Activated T-cell treated with anti-CD3 and anti-CD28 coated beads for 1 hour (primary cell): ENCODE results near the gene ITPRID1.

Source experiments
- DNase-seq: peaks from one replicate; pipeline ENCODE4 v3.0.0-alpha.2; 2020; ENCODE audit warnings: low read depth

ITPRID1 gene

DNA sequence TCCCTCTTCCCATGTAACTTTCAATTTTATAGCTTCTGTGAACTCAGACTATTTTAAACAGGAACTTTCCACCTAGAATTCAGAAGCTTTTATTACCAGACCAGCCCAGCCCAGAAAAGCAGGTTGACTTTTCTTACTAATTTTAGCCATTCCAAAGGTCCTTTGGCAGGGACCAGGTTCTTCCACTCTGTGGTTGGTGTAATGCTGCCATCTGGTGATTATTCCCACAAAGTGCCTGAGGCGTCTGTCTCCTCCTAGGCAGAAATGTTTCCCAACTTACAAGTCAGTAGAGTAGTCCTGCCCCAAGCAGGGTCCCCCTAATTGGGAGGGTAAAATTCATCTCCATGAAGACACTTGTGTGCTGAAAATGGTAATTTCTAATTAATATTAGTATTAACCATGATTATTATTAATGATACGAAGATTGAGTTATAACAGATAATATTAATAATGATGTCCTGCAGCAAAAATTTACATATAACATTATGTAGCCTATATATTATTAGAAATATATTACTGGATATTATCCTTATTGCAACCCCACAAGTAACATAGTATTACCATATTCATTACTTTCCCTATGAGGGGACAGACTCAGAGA, 120.1 kb downstream of the ITPRID1 start:
- DNase-seq: no peak

GRCh38 chr7:31640381-31640780, 126.5 kb downstream of the ITPRID1 start:
- no peak for DNase-seq

GRCh38 chr7:31642681-31643115, 128.8 kb downstream of the ITPRID1 start:
- no peak for DNase-seq

DNA sequence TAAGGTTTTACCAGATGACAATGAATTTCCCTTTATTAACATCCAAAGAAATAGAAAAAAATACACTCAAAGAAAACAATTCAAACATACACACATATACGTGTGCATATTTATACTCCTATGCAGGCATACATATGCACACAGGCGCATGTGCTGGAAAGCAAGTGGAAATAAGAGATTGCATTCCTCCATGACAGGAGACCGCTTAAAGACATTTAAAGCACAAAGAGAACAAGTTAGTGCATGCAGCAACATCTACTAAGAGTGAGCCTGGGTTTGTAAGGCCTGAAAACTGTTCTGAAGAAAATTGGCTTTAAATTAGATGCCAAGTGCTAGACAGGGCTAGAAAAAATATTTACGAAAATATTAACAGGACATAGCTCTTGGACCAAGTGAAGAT, 133.1 kb downstream of the ITPRID1 start:
- no peak for DNase-seq

- DNase-seq: no peak
Measured at GRCh38 chr7:31647511-31647910, 133.6 kb downstream of the ITPRID1 start.

- no peak for DNase-seq
Measured at GRCh38 chr7:31648288-31648687, 134.4 kb downstream of the ITPRID1 start.

- no peak for DNase-seq
Measured at GRCh38 chr7:31648880-31649279, 135.0 kb downstream of the ITPRID1 start.

DNA sequence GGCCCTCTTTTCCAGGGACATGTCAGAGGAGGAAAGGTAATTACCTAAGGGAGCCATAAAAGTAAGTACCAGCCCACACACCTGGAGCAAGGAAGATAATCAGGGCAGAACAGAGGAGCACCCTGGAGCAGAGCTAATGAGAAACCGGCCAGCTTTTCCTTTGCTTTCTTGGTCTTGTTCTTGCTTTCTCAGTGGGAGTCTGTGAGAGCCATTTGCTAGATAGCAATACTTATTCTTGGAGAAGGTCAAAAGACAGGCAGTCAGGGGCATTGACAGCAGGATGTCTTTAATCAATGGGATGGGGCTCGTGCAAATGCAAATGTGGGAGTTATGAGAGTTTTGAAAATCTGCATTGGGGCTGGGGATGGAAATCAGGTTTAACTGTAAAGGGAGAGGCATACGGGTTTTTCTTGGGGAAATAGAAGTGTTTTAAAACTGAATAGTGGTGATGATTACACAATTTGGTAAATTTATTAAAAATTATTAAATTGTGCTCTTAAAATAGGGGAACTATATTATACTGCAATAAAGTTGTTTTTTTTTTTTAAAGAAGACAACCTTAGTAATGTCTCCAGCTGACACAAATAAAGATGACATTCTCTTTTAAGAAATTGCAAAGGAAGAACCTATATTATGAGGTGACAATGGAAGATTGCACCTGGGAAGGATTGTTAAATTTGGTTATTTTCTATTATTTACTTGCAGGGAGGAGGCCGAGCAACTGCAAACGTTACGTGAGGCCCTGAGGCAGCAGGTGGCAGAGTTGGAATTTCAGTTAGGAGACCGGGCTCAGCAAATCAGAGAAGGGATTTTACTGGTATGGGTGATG, 137.6 kb downstream of the ITPRID1 start:
- no peak for DNase-seq

DNA sequence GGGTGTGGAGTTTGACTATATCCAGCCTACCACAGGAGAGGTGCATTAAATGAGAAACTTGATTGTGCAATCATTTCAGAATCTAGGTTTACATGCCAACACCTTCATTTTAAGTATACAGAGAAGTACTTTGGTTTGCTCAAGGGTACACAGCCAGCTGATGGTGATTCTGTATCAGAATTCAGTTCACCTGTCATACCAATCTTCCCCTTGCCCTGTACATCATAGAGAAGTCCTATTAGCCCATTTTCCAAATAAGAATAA, 138.1 kb downstream of the ITPRID1 start:
- DNase-seq: no peak

DNA sequence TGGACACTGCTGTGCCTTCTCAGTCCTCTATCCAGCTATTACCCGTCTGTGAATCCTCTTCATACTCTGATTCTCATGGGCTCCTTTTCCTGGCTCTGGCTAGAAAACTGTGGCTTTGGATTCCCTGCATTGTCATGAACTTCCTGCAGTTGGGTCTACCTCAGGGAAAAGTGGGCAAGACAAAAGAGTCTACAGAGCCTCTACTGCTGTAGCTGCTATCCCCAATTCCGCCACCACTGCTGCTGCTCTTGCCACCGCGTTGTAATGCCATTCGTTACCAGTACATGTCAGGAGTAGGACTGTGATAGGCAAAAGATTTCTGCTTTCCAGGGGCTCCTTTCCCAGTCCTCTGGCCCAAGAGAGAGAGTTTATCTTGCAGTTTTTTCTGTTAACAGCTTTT, 149.2 kb downstream of the ITPRID1 start:
- DNase-seq: no peak

- DNase-seq: no peak
Measured at GRCh38 chr7:31664890-31665289, 151.0 kb downstream of the ITPRID1 start.

DNA sequence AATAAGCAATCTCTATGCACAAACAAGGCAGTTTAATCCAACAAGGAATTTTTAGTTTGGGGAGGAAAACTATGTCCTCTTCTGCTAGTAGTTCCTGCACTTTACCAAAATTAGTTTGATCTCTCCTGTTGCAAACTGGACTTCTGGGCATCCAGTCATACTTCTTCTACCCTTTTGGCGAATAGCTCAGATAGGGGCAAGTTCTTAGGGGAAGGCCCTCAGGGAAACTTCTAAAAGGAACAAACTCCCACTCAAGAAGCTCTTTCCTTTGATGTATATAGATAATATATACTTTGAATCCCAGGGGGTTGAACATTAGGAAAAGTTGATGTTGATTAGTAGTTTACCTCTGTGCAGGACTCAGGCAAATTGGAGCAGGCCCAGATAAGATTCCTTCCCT, 151.7 kb downstream of the ITPRID1 start:
- no peak for DNase-seq

- no peak for DNase-seq
Measured at GRCh38 chr7:31669461-31669860, 155.6 kb downstream of the ITPRID1 start.

- no peak for DNase-seq
Measured at GRCh38 chr7:31679574-31680305, 165.8 kb downstream of the ITPRID1 start.

GRCh38 chr7:31683445-31684225, 169.7 kb downstream of the ITPRID1 start:
- no peak for DNase-seq

- no peak for DNase-seq
Measured at GRCh38 chr7:31687024-31687748, 173.3 kb downstream of the ITPRID1 start, which contains the start of gene PPP1R17. Gene PPP1R17 (plus strand): TSS chr7:31687215. CDS start chr7:31692442, 5,227 bp downstream.

- no peak for DNase-seq
Measured at GRCh38 chr7:31688372-31688771, 174.5 kb downstream of the ITPRID1 start.

GRCh38 chr7:31688996-31689395, 175.1 kb downstream of the ITPRID1 start:
- no peak for DNase-seq

GRCh38 chr7:31690935-31691334, 177.0 kb downstream of the ITPRID1 start:
- DNase-seq: no peak

GRCh38 chr7:31692451-31692850, 178.6 kb downstream of the ITPRID1 start:
- no peak for DNase-seq

GRCh38 chr7:31692871-31693270, 179.0 kb downstream of the ITPRID1 start:
- no peak for DNase-seq
